Upper lobe of left lung (tissue), 6 donors: ENCODE results near the gene MRPL41. TPM values are rescaled to one million over a fixed set of nuclear protein-coding genes. Genes with fewer than 3 reads are reported as not detected.

Experiments
- ATAC-seq, 2 donors: fragments of 200-7000 bp; cut with Tn5 transposase; one replicate each; pipeline ENCODE4 v1.9.1; 2022; ENCODE audit warnings: mild to moderate bottlenecking in 2 of 2, moderate library complexity in 2 of 2; ENCODE audit not compliant: low FRiP score in 2 of 2
- DNase-seq, 2 donors: peaks; one replicate each; pipeline ENCODE4 v3.0.0-alpha.2; 2019 to 2020
- H3K27ac ChIP-seq, 4 donors: fragments of 200-600 bp; sonication (generic); one replicate each; pipeline ENCODE4 v1.5.1; 2016 to 2019
- H3K27me3 ChIP-seq, 4 donors: fragments of 200-600 bp; sonication (generic); one replicate each; pipeline ENCODE4 v1.5.1; 2017 to 2019
- H3K36me3 ChIP-seq, 4 donors: fragments of 200-600 bp; sonication (generic); one replicate each; pipeline ENCODE4 v1.5.1; 2016 to 2019
- H3K4me1 ChIP-seq, 4 donors: fragments of 200-600 bp; sonication (generic); one replicate each; pipeline ENCODE4 v1.5.1; 2018 to 2019
- H3K4me3 ChIP-seq, 4 donors: fragments of 200-600 bp; sonication (generic); one replicate each; pipeline ENCODE4 v1.5.1; 2017 to 2019; ENCODE audit warnings: mild to moderate bottlenecking in 2 of 4, moderate library complexity in 1 of 4
- H3K9me3 ChIP-seq, 4 donors: fragments of 200-600 bp; sonication (generic); one replicate each; pipeline ENCODE4 v1.5.1; 2018 to 2019
- CTCF ChIP-seq, 6 experiments: fragments of 450-650 bp in 4 of 6; fragments of 200-600 bp in 2 of 6; sonication (generic) in 2 of 6; IDR thresholded peaks; one replicate each; pipeline ENCODE4 v1.5.1; 2016 to 2019; ENCODE audit warnings: antibody characterized with exemption in 6 of 6
- EP300 ChIP-seq, 4 donors: sonication (generic); formaldehyde crosslinking; IDR thresholded peaks; one replicate each; pipeline ENCODE4 v1.5.1; 2017; ENCODE audit warnings: antibody characterized with exemption in 4 of 4, control low read depth in 2 of 4
- POLR2A ChIP-seq, 4 donors: fragments of 450-650 bp; IDR thresholded peaks; one replicate each; pipeline ENCODE4 v1.5.1; 2016 to 2017; ENCODE audit warnings: antibody characterized with exemption in 4 of 4, mild to moderate bottlenecking in 2 of 4
- POLR2AphosphoS5 ChIP-seq, 2 donors: sonication (generic); formaldehyde crosslinking; IDR thresholded peaks; one replicate each; pipeline ENCODE4 v1.5.1; 2017; ENCODE audit warnings: antibody characterized with exemption in 2 of 2
- WGBS, 2 donors: methylation state at CpG; one replicate each; pipeline ENCODE4 v1.1.5; 2017 to 2018; 5-methylcytosine and 5-hydroxymethylcytosine counted together
- total RNA-seq, 6 donors: library from RNA; depleted of rRNA in 4 of 6; stranded (reverse); fragments of >200 nt in 4 of 6; gene quantifications; one replicate each; pipeline versions ENCODE4 v1.1.0 to v1.2.1, GENCODE V29; 2016 to 2021
- donor health status: DM: no; HTN: no; CAD: no; lungs with moderate emphysema.
- donor health status: DM: no; HTN: yes; CAD: no; lungs with severe emphysema.

MRPL41 gene
- total RNA-seq, 6 donors from 2014 or later, result 36.5 to 172 (median 62.1) TPM

DNA sequence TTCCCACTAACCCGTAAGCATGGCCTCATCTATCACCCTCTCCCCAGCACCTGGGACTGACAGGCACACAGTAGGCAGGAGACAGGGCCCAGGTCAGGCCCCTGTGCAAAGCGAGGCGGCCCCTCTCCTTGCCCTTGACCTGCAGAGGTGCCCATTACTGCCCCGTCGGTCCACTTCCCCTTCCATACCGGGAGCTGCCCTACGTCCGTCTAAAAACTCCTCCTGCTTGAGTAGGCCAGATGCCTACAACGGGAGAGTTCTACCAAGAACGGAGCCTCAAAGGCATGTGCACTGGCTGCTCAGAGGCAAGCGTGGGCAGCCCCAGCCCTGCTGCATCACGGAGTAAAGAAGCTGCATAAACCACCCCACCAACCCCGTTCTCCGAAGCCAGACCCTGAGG is 31.7 kb downstream of the MRPL41 start:
- DNase-seq (no peak), ATAC-seq (no peak)
- no peaks in the 10 kb centered on the region for H3K9me3 ChIP-seq
- H3K4me1 ChIP-seq, result peaks cover 4 to 13% (median 7%) of the 10 kb centered on the region in 4 donors
- WGBS, 2 donors, result 86 to 89% methylated on average over 12 to 14 of the region's 14 CpGs
- peaks cover 6 to 58% (median 39%) of the 10 kb centered on the region in 4 donors for H3K36me3 ChIP-seq
- H3K4me3 ChIP-seq, result no peak overlapping the region
- TF ChIP-seq POLR2AphosphoS5 (IDR thresholded peaks at IDR 0.05) (no peak), EP300 (IDR thresholded peaks at IDR 0.05) (no peak), CTCF (IDR thresholded peaks at IDR 0.05) (no peak), POLR2A (IDR thresholded peaks at IDR 0.05) (no peak)
- H3K27ac ChIP-seq, result no peak overlapping the region
- H3K27me3 ChIP-seq, result no peaks in the 10 kb centered on the region

- Histone ChIP-seq H3K27me3 (no peaks in the 10 kb centered on the region), H3K36me3 (peaks cover 6 to 59% (median 40%) of the 10 kb centered on the region in 4 donors), H3K4me3 (no peak overlapping the region), H3K9me3 (no peaks in the 10 kb centered on the region), H3K27ac (no peak overlapping the region), H3K4me1 (peaks cover 5 to 18% (median 8%) of the 10 kb centered on the region in 4 donors)
- no peak for ATAC-seq
- 91 to 94% methylated on average over 3 to 8 of the region's 8 CpGs for WGBS, 2 donors
- TF ChIP-seq EP300 (IDR thresholded peaks at IDR 0.05) (no peak), POLR2A (IDR thresholded peaks at IDR 0.05) (no peak), POLR2AphosphoS5 (IDR thresholded peaks at IDR 0.05) (no peak), CTCF (IDR thresholded peaks at IDR 0.05) (no peak)
- no peak for DNase-seq
Measured at GRCh38 chr9:137583957-137584356, 32.3 kb downstream of the MRPL41 start.

DNA sequence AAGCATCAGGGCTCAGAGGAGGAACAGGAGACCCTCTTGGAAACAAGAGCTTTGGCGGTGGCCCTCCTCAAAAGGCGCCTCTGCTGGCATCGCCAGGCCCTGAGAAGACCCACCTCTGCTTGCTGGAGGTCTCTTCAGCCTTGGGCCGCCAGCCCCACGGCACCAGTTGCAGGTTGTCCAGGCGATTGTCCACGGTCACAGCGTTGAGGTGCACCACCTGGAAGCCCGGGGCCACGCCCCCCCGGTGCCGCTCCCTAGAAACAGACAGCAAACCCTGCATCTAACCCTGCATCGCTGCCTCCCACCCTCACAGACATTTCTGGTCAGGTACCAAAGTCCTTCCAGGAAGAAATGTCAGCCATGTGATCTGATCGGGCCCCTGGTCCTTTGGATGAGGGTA is 35.2 kb downstream of the MRPL41 start:
- TF ChIP-seq POLR2AphosphoS5 (IDR thresholded peaks at IDR 0.05), result no peak
- no peak for TF ChIP-seq CTCF (IDR thresholded peaks at IDR 0.05)
- TF ChIP-seq POLR2A (IDR thresholded peaks at IDR 0.05), result no peak
- TF ChIP-seq EP300 (IDR thresholded peaks at IDR 0.05), result no peak
- Histone ChIP-seq H3K36me3 (peaks cover 6 to 56% (median 34%) of the 10 kb centered on the region in 4 donors), H3K4me1 (peaks cover 13 to 29% (median 18%) of the 10 kb centered on the region in 4 donors), H3K27me3 (no peaks in the 10 kb centered on the region), H3K27ac (no peak overlapping the region), H3K4me3 (no peak overlapping the region), H3K9me3 (no peaks in the 10 kb centered on the region)
- WGBS, 2 donors, result 95 to 96% methylated on average over 14 of the region's 14 CpGs
- no peak for ATAC-seq
- peak in 1 of 2 donors; percentile 75 for DNase-seq

DNA sequence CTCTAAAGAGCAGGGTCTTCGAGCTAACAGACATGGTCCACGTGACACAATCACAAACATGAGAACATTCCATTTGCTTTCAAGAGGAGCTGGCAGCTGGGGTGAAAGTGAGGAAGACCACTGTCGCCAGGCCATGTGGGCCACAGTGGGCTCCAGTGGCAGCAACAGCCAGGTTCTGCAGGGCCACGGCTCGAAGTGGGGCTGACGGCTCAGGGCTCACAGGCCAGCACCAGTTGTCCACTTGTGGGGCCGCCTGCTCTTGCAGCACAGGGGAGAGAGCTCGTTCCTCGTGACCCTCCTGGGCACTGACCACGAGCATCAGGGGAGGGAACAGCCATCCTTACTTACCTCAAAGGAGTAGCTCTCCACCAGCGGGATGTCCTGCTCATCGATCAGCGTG is 36.6 kb downstream of the MRPL41 start:
- no peak for TF ChIP-seq EP300 (IDR thresholded peaks at IDR 0.05)
- WGBS, 2 donors, result 95 to 98% methylated on average over 5 to 8 of the region's 13 CpGs
- no peaks in the 10 kb centered on the region for H3K9me3 ChIP-seq
- no peaks in the 10 kb centered on the region for H3K27me3 ChIP-seq
- ATAC-seq, result no peak
- peaks cover 13 to 41% (median 23%) of the 10 kb centered on the region in 4 donors for H3K4me1 ChIP-seq
- no peak overlapping the region for H3K27ac ChIP-seq
- H3K36me3 ChIP-seq, result peaks cover 6 to 42% (median 26%) of the 10 kb centered on the region in 4 donors
- no peak overlapping the region for H3K4me3 ChIP-seq
- no peak for DNase-seq

GRCh38 chr9:137588891-137589290 is 37.2 kb downstream of the MRPL41 start:
- no peak for ATAC-seq
- TF ChIP-seq CTCF (IDR thresholded peaks at IDR 0.05) (no peak), POLR2A (IDR thresholded peaks at IDR 0.05) (no peak)
- Histone ChIP-seq H3K4me3 (peak overlapping the region in 1 of 4 donors; percentile 97), H3K27ac (no peak overlapping the region), H3K9me3 (no peaks in the 10 kb centered on the region), H3K27me3 (no peaks in the 10 kb centered on the region), H3K4me1 (peaks cover 13 to 45% (median 26%) of the 10 kb centered on the region in 4 donors), H3K36me3 (peaks cover 6 to 38% (median 26%) of the 10 kb centered on the region in 4 donors)
- DNase-seq, result no peak
- WGBS, 2 donors, result 86 to 97% methylated on average over 6 of the region's 6 CpGs
